Osteoblast (primary cell): Measurements from ENCODE around the gene C1RL. TPM values are rescaled to one million over a fixed set of nuclear protein-coding genes. Genes with fewer than 3 reads are reported as not detected.

Experiments
- DNase-seq: peaks from one replicate; pipeline ENCODE4 v3.0.0; 2011; ENCODE audit warnings: low spot score, mixed read lengths; ENCODE audit not compliant: insufficient read length; ENCODE audit errors: missing footprints
- H2AFZ ChIP-seq: 2 replicates; pipeline ENCODE4 v1.6.0; 2011; ENCODE audit warnings: mild to moderate bottlenecking, low read length
- H3K27ac ChIP-seq: 2 replicates; pipeline ENCODE4 v1.5.1; 2011; ENCODE audit warnings: mild to moderate bottlenecking, low read depth, low read length, moderate library complexity
- H3K27me3 ChIP-seq: 2 replicates; pipeline ENCODE4 v1.6.0; 2012; ENCODE audit warnings: mild to moderate bottlenecking, control low read depth, inconsistent platforms, low read length, moderate library complexity; ENCODE audit not compliant: insufficient read depth
- H3K36me3 ChIP-seq: 2 replicates; pipeline ENCODE4 v1.5.1; 2011; ENCODE audit warnings: mild to moderate bottlenecking, low read length, control low read depth, moderate library complexity; ENCODE audit not compliant: insufficient read depth
- H3K4me1 ChIP-seq: 2 replicates; pipeline ENCODE4 v1.5.1; 2011; ENCODE audit warnings: mild to moderate bottlenecking, low read length, control low read depth, moderate library complexity; ENCODE audit not compliant: insufficient read depth
- H3K4me2 ChIP-seq: 2 replicates; pipeline ENCODE4 v1.6.0; 2011; ENCODE audit warnings: mild to moderate bottlenecking, low read length; ENCODE audit not compliant: insufficient read depth
- H3K4me3 ChIP-seq: fragments of 200-600 bp; sonication (generic); 3 replicates; pipeline ENCODE4 v1.5.1; 2012; ENCODE audit warnings: mild to moderate bottlenecking, low read length, inconsistent platforms; ENCODE audit not compliant: insufficient read depth
- H3K79me2 ChIP-seq: 2 replicates; pipeline ENCODE4 v1.6.0; 2012; ENCODE audit warnings: mild to moderate bottlenecking, low read length, control low read depth, inconsistent platforms; ENCODE audit not compliant: insufficient read depth
- H3K9me3 ChIP-seq: 2 replicates; pipeline ENCODE4 v1.5.1; 2011; ENCODE audit warnings: low read depth, low read length, control low read depth
- H4K20me1 ChIP-seq: 2 replicates; pipeline ENCODE4 v1.6.0; 2012; ENCODE audit warnings: mild to moderate bottlenecking, low read length, control low read depth; ENCODE audit not compliant: insufficient read depth
- total RNA-seq: library from RNA; depleted of rRNA; stranded (reverse); fragments of >200 nt; gene quantifications from 2 replicates; pipeline ENCODE4 v1.2.3, GENCODE V29; 2012
- TF ChIP-seq, protein P1 (sequence below): IDR thresholded peaks from 2 replicates; pipeline ENCODE4 v1.5.1; 2011; ENCODE audit warnings: mild to moderate bottlenecking, low read depth, low read length, moderate library complexity; ENCODE audit errors: extremely low read depth

Gene C1RL
- total RNA-seq, 1 donor = 63.7 TPM

DNA sequence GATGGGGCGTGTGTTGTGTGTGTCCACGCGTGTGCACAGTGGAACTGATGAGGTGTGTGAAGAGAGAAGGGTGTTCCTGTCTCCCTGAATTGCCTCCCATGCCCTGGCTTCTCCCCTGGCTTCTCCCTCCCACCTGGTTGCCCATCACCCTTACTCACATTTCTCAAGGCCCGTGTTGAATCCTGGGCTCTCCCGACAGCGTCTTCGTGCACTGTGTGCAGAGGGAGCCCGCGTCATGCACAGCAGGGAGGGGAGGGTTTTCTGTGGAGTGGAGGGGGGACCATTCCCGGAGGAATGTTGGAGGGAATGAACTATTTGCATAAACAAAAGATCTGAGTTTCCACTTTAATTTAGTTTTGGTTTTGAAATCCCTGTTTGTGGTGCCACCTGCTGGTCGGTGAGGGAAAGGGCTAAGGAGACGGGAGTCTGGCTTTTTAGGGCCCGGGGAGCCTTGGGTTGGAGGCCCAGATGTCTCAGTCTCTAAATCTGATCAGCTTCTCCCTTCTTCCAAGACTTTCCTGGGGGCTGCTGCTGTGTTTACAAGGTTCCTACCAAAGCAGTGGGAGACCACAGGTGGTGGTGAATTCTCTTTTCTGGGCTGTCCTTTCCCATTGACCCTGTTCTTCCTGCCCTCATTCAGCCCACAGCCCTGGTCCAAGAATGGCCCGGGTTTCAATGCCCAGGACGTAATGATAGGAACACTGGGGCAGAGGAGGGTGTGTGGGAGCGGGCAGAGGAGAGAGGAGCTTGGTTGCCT is 16.6 kb downstream of the C1RL start, which contains the start of gene C1R:
Gene C1R (minus strand): TSS at position 217 of the 757 bp plus-strand sequence. CDS start 57 bp downstream, at position 160.
- Histone ChIP-seq H3K4me2 (peak within 1 kb of the TSS; percentile 99), H3K27me3 (peaks cover 3% of the 10 kb centered on the region), H3K79me2 (no peaks in the 10 kb centered on the region), H3K4me1 (peaks cover 23% of the 10 kb centered on the region), H3K9me3 (no peaks in the 10 kb centered on the region), H3K36me3 (peaks cover 17% of the 10 kb centered on the region), H2AFZ (peak within 1 kb of the TSS; percentile 95), H3K27ac (peak within 1 kb of the TSS; percentile 80), H4K20me1 (no peaks in the 10 kb centered on the region), H3K4me3 (peak within 1 kb of the TSS; percentile 86)
- peak; percentile 96 for DNase-seq
- TF ChIP-seq, protein P1, sequence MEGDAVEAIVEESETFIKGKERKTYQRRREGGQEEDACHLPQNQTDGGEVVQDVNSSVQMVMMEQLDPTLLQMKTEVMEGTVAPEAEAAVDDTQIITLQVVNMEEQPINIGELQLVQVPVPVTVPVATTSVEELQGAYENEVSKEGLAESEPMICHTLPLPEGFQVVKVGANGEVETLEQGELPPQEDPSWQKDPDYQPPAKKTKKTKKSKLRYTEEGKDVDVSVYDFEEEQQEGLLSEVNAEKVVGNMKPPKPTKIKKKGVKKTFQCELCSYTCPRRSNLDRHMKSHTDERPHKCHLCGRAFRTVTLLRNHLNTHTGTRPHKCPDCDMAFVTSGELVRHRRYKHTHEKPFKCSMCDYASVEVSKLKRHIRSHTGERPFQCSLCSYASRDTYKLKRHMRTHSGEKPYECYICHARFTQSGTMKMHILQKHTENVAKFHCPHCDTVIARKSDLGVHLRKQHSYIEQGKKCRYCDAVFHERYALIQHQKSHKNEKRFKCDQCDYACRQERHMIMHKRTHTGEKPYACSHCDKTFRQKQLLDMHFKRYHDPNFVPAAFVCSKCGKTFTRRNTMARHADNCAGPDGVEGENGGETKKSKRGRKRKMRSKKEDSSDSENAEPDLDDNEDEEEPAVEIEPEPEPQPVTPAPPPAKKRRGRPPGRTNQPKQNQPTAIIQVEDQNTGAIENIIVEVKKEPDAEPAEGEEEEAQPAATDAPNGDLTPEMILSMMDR = peak; percentile 93

DNA sequence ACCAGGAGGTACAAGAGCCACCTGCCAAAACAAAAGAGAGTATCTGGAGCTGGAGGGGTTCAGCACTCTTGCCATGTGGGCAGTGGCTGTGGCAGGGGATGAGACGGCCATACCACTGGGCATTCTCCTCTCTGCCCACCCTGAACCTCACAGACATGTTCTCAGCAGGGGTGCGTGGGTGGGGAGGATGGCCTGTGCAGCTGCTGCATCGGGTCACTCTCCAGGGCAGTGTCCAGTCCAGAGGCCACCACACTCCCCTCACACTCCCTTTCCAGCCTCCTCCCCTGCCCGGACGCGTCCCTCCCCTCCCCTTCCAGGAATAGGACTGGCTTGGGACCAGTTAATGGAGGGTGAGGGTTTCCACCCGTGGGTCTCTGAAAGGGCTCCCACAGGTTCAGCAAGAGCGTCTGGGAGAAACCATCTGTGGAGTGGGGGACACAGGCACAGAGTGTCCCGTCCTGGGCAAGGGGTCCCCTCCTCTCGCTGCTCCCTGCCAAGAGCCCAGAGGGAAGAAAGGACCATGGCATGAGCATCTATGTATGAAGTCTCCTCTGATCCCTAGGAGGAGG is 17.3 kb downstream of the C1RL start:
- DNase-seq = peak; percentile 62
- Histone ChIP-seq H2AFZ (peak overlapping the region; percentile 95), H3K4me1 (peaks cover 23% of the 10 kb centered on the region), H4K20me1 (no peaks in the 10 kb centered on the region), H3K36me3 (peaks cover 17% of the 10 kb centered on the region), H3K27me3 (peaks cover 3% of the 10 kb centered on the region), H3K27ac (peak overlapping the region; percentile 80), H3K9me3 (no peaks in the 10 kb centered on the region), H3K4me3 (peak overlapping the region; percentile 86), H3K79me2 (no peaks in the 10 kb centered on the region), H3K4me2 (peak overlapping the region; percentile 99)
- TF ChIP-seq, protein P1 = no peak

DNA sequence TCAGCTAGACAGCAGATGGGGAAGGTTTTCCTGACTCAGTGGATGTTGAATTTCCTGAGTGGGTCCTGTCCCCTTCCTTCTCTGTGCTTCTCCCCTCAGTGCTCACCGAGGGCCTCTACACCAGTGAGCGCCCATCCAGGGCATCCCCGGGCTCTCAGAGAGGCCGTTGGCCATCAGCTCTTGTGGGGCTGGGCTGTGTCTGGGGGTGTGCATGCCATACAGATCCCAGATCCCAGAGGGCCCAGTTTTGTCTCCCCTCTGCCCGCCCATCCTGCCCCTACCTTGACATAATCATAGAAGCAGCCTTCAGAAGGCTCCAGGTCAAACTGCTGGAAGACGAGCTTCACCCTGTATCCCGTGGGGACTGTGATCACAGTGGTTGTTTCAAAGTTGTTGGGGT is 17.8 kb downstream of the C1RL start:
- Histone ChIP-seq H4K20me1 (no peaks in the 10 kb centered on the region), H3K4me2 (peak overlapping the region; percentile 99), H3K27me3 (peaks cover 3% of the 10 kb centered on the region), H3K27ac (no peak overlapping the region), H2AFZ (no peak overlapping the region), H3K4me1 (peaks cover 23% of the 10 kb centered on the region), H3K4me3 (peak overlapping the region; percentile 86), H3K36me3 (peaks cover 17% of the 10 kb centered on the region), H3K9me3 (no peaks in the 10 kb centered on the region), H3K79me2 (no peaks in the 10 kb centered on the region)
- DNase-seq = peak; percentile 41
- TF ChIP-seq, protein P1 = no peak
